Fibroblast of villous mesenchyme (primary cell): ENCODE results near the gene CYSTM1. TPM values are rescaled to one million over a fixed set of nuclear protein-coding genes. Genes with fewer than 3 reads are reported as not detected.

Source experiments
- DNase-seq: peaks from one replicate; pipeline ENCODE4 v3.0.0-alpha.2; 2010; ENCODE audit warnings: low read depth
- H3K4me3 ChIP-seq: 2 replicates; pipeline ENCODE4 v1.5.1; 2011; ENCODE audit warnings: low read depth, mild to moderate bottlenecking, low read length
- CTCF ChIP-seq: IDR thresholded peaks from 2 replicates; pipeline ENCODE4 v1.5.1; 2012; ENCODE audit warnings: low read depth, mild to moderate bottlenecking, low read length; ENCODE audit not compliant: insufficient read depth
- total RNA-seq: library from RNA; depleted of rRNA; stranded (reverse); fragments of >200 nt; gene quantifications from 2 replicates; pipeline ENCODE4 v1.2.3, GENCODE V29; 2012

CYSTM1 gene
- total RNA-seq, 1 donor = 9.5 TPM

GRCh38 chr5:140234377-140234989, 59.5 kb downstream of the CYSTM1 start:
- no peak for DNase-seq
- TF ChIP-seq CTCF = no peak
- H3K4me3 ChIP-seq = no peak overlapping the region

DNA sequence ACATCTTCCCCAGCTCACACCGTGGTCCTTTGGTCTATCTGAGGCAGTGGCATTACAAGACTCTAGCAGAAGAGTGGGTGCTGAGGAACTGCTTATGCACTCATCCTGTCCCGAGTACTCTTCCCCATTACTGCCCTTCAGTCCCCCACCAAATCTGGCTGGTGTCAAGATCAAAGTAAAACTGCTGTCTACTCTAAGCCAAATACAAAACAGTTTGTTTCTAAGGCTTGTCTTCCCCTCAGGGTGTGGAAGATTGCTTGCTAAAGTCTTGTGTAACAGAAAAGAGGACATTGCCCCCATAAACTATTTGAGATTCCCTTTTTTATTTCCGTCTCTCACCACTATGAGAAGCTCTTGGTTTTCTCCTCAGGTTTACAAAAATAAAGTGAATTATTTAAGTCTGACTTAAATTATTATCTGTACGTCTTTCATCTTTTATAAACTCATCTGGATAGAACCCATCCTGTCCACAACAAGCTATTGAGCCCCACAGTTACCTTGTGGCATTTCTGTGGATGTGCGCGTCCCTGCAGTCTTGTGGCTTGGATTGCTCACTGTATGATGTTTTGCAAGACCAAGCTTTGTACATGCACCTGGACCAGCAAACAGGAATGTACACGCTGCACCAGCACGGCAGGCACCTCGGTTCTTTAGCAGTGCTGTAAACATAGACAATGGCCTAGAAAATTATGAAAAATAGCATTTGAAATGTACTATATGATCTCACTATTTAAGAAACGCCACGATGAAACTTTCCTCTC, 61.0 kb downstream of the CYSTM1 start:
- H3K4me3 ChIP-seq = no peak overlapping the region
- DNase-seq = no peak
- TF ChIP-seq CTCF = no peak

- TF ChIP-seq CTCF = no peak
- no peak overlapping the region for H3K4me3 ChIP-seq
- DNase-seq = no peak
Measured at GRCh38 chr5:140236891-140237598, 62.1 kb downstream of the CYSTM1 start.

- no peak for TF ChIP-seq CTCF
- no peak overlapping the region for H3K4me3 ChIP-seq
- no peak for DNase-seq
Measured at GRCh38 chr5:140238756-140239155, 63.8 kb downstream of the CYSTM1 start.

DNA sequence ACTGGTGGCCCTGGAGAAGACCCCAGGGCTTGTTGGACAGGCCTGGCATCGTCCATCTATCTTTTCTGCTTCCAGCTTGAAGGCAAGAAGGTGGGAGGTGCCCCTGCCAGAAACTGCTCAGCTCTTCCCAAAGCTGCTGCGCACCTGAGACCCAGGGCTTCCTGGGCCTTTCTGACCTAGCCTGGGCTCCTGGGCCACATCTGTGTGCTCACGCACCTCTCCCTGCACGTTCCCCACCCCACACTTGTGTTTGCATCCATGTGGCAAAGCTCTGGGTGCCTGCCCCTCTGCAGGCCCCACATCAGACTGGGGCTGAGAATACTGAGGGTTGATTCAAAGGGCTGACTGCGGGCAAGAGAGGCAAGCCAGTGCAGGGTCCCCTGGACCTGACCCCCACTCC, 64.5 kb downstream of the CYSTM1 start:
- no peak for TF ChIP-seq CTCF
- no peak for DNase-seq
- H3K4me3 ChIP-seq = no peak overlapping the region

DNA sequence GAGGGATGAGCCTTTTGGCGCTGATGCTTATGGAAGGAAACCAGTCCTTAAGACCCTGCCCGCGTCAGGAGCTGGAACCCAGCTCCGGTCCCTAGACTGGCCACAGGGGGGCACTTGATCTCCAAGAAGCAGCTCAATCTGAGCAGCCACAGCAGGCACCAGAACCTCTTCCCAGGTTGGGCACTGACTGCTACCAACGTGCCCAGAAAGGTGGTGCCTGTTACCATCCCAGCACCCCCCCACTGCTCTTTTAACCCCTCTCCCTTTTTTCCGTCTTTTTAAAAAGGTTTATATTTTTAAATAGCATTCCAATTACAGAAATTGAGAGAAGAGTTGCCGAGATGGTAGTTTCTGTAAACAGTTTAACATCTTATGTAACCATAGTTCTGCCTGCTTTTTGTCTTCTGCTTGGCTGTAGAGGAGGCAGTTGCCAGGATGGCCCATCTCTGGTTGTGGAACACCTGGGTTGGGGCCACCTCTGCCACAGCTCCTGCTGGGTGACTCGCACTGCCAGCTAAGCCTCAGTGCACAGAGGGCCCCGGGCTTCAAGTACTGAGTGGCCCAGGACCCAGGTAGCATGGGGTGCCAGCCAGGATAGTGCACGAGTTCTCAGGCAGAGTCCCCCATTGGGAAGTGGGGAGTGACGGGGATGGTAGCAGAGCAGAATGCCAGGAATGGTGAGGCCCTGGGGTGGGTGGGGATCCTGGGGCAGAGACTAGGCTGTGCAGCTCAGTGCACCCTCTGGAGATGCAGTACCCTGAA, 65.1 kb downstream of the CYSTM1 start:
- no peak overlapping the region for H3K4me3 ChIP-seq
- peak; percentile 69 for DNase-seq
- TF ChIP-seq CTCF = peak; percentile 80
